Right lobe of liver (tissue), 4 donors: Measurements from ENCODE around the gene SYAP1.
"Not testable (repeated sequence)": the region's sequence is repeated elsewhere in the genome, so short reads cannot be mapped to it uniquely, and the experiment has no call there.

Experiments used
- CTCF ChIP-seq, 4 donors: fragments of 200-600 bp in 3 of 4; fragments of 450-650 bp in 1 of 4; IDR thresholded peaks; one replicate each; pipeline versions ENCODE4 v1.5.1 to v1.8.0; 2016 to 2022; ENCODE audit warnings: antibody characterized with exemption in 4 of 4, mild to moderate bottlenecking in 2 of 4
- POLR2A ChIP-seq: fragments of 450-650 bp; IDR thresholded peaks from one replicate; pipeline ENCODE4 v1.6.1; 2017; ENCODE audit warnings: antibody characterized with exemption, mild to moderate bottlenecking
- donor health status: DM: no; HTN: no; CAD: no.
- donor health status: DM: no; HTN: no; CAD: no.
- donor health status: DM: no; HTN: yes; CAD: no.

DNA sequence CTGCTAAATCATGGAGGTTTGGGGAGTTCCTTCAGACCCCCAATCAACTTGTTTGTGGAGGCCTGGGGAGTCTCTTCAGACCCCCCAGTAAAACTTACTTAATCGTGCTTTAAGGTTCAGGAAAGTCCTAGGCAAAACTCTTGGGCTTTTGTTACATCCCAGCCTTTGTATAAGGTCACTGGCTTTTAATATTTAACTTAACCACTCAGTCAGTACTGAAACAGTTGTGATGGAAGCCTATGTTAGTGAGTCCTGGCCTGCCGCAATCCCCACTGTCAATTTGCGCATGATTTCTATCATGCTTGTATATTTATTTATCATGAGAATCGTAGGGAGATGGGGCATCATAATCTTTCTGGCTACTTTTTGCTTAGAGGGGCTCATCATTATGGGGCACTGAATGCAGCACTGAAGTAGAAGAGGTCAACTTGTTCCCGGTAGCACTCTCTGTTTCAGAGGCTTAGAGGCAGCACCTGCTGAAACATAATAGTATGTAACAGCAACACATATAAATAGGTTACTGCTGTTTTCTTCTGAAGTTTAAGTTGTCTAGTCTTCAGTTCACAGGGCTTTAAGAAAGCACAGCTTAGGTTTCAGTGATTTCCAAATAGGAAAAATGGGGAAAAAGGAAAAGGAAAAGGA is 7.1 kb downstream of the SYAP1 start:
- not testable (repeated sequence) for TF ChIP-seq CTCF (IDR thresholded peaks at IDR 0.05); POLR2A
